ENCODE measurements around the gene EAPP. TPM values are rescaled to one million over a fixed set of nuclear protein-coding genes. Genes with fewer than 3 reads are reported as not detected.
A peak's percentile ranks its signal among the peaks of the same experiment; 100 is the strongest.
"Not testable (repeated sequence)": the region's sequence is repeated elsewhere in the genome, so short reads cannot be mapped to it uniquely, and the experiment has no call there.

EAPP gene
- total and polyA plus RNA-seq, 11 donors, result 11.4 to 28.5 (median 19.5) TPM

GRCh38 chr14:34562776-34563150, 23.3 kb upstream of the EAPP start:
- Histone ChIP-seq H3K36me3 (peaks cover 0 to 57% (median 56%) of the 10 kb centered on the region in 9 donors), H3K9me3 (no peaks in the 10 kb centered on the region), H3K4me1 (no peaks in the 10 kb centered on the region), H3K27me3 (no peaks in the 10 kb centered on the region), H3K4me3 (no peak overlapping the region), H3K27ac (no peak overlapping the region)
- intact Hi-C loops (cut with DNase I), result no loop called here
- DNase-seq (no peak), ATAC-seq (no peak)
- 88 to 98% (median 97%) methylated on average over 8 of the region's 8 CpGs for WGBS, 4 donors
- TF ChIP-seq, protein P1, sequence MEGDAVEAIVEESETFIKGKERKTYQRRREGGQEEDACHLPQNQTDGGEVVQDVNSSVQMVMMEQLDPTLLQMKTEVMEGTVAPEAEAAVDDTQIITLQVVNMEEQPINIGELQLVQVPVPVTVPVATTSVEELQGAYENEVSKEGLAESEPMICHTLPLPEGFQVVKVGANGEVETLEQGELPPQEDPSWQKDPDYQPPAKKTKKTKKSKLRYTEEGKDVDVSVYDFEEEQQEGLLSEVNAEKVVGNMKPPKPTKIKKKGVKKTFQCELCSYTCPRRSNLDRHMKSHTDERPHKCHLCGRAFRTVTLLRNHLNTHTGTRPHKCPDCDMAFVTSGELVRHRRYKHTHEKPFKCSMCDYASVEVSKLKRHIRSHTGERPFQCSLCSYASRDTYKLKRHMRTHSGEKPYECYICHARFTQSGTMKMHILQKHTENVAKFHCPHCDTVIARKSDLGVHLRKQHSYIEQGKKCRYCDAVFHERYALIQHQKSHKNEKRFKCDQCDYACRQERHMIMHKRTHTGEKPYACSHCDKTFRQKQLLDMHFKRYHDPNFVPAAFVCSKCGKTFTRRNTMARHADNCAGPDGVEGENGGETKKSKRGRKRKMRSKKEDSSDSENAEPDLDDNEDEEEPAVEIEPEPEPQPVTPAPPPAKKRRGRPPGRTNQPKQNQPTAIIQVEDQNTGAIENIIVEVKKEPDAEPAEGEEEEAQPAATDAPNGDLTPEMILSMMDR (IDR thresholded peaks at IDR 0.05), result no peak
- no peak for TF ChIP-seq POLR2A (IDR thresholded peaks at IDR 0.05)

DNA sequence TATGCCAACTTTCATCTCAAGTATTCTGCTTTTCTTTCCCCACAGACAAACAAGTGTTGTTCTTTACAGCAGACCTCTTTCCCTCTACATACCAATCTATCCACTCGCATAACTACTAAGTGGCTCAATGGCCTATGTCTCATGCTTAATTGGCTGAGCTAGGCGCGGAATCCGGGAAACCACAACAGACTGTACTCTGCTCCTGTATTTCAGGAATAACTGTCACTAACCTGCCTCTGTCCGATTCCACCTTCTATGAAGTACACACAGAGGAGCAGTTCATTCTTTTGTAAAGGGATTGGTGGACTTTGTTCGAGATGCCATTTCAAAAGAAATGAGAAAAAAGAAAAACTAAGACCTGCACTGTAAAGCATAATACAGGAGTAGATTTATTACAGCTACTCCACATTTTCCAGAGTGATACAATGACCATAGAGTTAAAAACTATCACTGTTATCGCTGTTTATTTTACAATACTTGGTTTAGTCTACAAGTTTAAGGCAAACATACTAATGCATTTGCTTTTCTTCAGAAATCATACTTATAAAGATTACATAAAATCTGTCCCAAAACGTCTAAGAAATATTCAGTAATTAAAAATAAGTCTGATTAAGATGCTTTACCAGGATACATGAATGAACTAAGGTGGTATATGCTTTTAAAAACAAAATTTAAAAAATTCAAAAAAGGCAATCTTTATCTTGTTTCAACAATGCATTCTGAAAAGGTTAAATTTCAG, 22.7 kb upstream of the EAPP start:
- not testable (repeated sequence) for H3K27me3 ChIP-seq

GRCh38 chr14:34556498-34556829, 17.0 kb upstream of the EAPP start:
- H3K4me1 ChIP-seq; H3K27me3 ChIP-seq; intact Hi-C loops (cut with DNase I); H3K36me3 ChIP-seq; H3K9me3 ChIP-seq; H3K4me3 ChIP-seq; H3K27ac ChIP-seq; DNase-seq: not testable (repeated sequence)
- no CpG with 5 or more reads among the region's 35 CpGs for WGBS, 4 donors
- ATAC-seq, result peak; percentile 86 to 94 (median 92)

More for the DNA sequence above, 22.7 kb upstream of the EAPP start:
- peak; percentile 7 to 52 (median 36) for ATAC-seq
- intact Hi-C loops (cut with DNase I); H3K4me3 ChIP-seq; H3K9me3 ChIP-seq; H3K27ac ChIP-seq; DNase-seq; H3K4me1 ChIP-seq: not testable (repeated sequence)
- WGBS, 4 donors, result 76 to 93% (median 86%) methylated on average over 5 to 7 of the region's 8 CpGs
- H3K36me3 ChIP-seq, result peaks cover 0 to 52% (median 50%) of the 10 kb centered on the region in 9 donors

GRCh38 chr14:34555583-34556497, 16.3 kb upstream of the EAPP start:
- H3K27ac ChIP-seq; DNase-seq; H3K4me1 ChIP-seq; H3K9me3 ChIP-seq; H3K27me3 ChIP-seq; H3K36me3 ChIP-seq; H3K4me3 ChIP-seq; intact Hi-C loops (cut with DNase I): not testable (repeated sequence)
- WGBS, 4 donors, result no CpG with 5 or more reads among the region's 49 CpGs
- peak; percentile 80 to 88 (median 84) for ATAC-seq

DNA sequence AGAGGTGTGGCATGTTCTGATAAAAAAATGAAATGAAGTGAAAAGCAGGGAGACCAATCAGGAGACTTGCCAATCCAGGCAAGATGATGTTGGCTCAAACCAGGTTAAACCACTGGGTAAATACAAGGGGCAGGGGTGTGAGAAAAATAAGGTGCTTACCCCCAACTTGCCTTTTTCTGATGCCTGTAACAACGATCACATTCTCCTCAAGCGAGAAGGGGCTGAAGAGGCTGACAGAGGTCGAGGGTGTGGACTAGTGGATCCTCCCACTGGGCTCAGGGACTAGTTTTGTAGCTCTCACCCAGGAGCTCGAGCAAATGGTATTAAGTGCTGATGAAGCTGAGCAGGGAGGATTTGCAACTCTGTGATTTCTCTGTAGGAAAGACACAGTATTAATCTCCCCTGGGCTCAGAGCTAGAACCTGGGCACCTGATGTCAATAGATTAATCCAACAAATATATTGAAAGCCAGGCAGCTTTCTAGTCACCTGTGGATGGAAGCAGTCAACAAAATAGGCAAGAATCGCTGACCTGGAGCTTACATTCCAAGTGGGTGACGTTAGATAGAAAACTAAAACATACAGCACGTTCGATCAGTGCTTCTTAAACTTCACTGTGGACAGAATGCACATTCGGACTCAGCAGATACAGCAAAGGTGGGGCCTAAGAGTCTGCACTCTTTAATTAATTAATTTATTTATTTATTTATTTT, 15.2 kb upstream of the EAPP start:
- intact Hi-C loops (cut with DNase I), result no loop called here
- Histone ChIP-seq H3K36me3 (no peaks in the 10 kb centered on the region), H3K4me3 (peak overlapping the region in 2 of 12 donors; percentile 7 to 11), H3K9me3 (no peaks in the 10 kb centered on the region), H3K27ac (peak overlapping the region in 7 of 12 donors; percentile 0 to 74 (median 22)), H3K4me1 (peaks cover 0 to 9% (median 0%) of the 10 kb centered on the region in 12 donors), H3K27me3 (no peaks in the 10 kb centered on the region)
- no peak for DNase-seq
- TF ChIP-seq POLR2A (IDR thresholded peaks at IDR 0.05), result no peak
- TF ChIP-seq, protein P1 (IDR thresholded peaks at IDR 0.05), result no peak
- ATAC-seq, result no peak
- 59 to 66% (median 62%) methylated on average over 9 of the region's 9 CpGs for WGBS, 4 donors

GRCh38 chr14:34549276-34549966, 9.9 kb upstream of the EAPP start:
- peak overlapping the region in 2 of 12 donors; percentile 37 to 56 for H3K27ac ChIP-seq
- H3K4me1 ChIP-seq; DNase-seq; H3K4me3 ChIP-seq; ATAC-seq; H3K9me3 ChIP-seq; H3K36me3 ChIP-seq; H3K27me3 ChIP-seq; intact Hi-C loops (cut with DNase I): not testable (repeated sequence)
- 90 to 93% (median 91%) methylated on average over 19 of the region's 19 CpGs for WGBS, 4 donors

All from heart left ventricle (tissue), 16 donors.